NCI-H748 (cell line): Measurements from ENCODE around the gene ANKRD34A.

Experiments
- DNase-seq: peaks from one replicate; lab custom pipeline; 2025; ENCODE audit not compliant: unreplicated experiment; lab: John Stamatoyannopoulos, UW

ANKRD34A gene

GRCh38 chr1:145912128-145912641 lies 52.2 kb downstream of the ANKRD34A start:
- DNase-seq = no peak
